ENCODE measurements around the gene STUB1. TPM values are rescaled to one million over a fixed set of nuclear protein-coding genes. Genes with fewer than 3 reads are reported as not detected.

The STUB1 gene
- total and polyA plus RNA-seq, 10 donors: 68.9 to 160 (median 88.3) TPM

GRCh38 chr16:705431-706188, 25.4 kb downstream of the STUB1 start, which contains the start of gene FBXL16:
TSS of gene FBXL16 (minus strand) at chr16:705801. CDS start at chr16:697405, 8,396 bp downstream.
- no peak within 1 kb of the TSS for H3K27ac ChIP-seq
- peaks cover 0 to 33% (median 15%) of the 10 kb centered on the region in 6 donors for H3K4me1 ChIP-seq
- TF ChIP-seq POLR2AphosphoS5 (IDR thresholded peaks at IDR 0.05): no peak
- TF ChIP-seq POLR2A (IDR thresholded peaks at IDR 0.05): no peak
- WGBS, 5 donors: 0 to 2% (median 1%) methylated on average over 1 to 114 of the region's 115 CpGs; no CpG with 5 or more reads in 1 of the 5 donors
- no peaks in the 10 kb centered on the region for H3K36me3 ChIP-seq
- intact Hi-C loops (cut with DNase I; ENCODE audit: low total_unique reads): no loop called here
- no peaks in the 10 kb centered on the region for H3K9me3 ChIP-seq
- H3K27me3 ChIP-seq (replicated peaks in 1 of 7): peaks cover 4 to 100% (median 96%) of the 10 kb centered on the region in 7 donors
- peak within 1 kb of the TSS in 2 of 8 donors; percentile 4 to 48 for H3K4me3 ChIP-seq
- no peak for DNase-seq

DNA sequence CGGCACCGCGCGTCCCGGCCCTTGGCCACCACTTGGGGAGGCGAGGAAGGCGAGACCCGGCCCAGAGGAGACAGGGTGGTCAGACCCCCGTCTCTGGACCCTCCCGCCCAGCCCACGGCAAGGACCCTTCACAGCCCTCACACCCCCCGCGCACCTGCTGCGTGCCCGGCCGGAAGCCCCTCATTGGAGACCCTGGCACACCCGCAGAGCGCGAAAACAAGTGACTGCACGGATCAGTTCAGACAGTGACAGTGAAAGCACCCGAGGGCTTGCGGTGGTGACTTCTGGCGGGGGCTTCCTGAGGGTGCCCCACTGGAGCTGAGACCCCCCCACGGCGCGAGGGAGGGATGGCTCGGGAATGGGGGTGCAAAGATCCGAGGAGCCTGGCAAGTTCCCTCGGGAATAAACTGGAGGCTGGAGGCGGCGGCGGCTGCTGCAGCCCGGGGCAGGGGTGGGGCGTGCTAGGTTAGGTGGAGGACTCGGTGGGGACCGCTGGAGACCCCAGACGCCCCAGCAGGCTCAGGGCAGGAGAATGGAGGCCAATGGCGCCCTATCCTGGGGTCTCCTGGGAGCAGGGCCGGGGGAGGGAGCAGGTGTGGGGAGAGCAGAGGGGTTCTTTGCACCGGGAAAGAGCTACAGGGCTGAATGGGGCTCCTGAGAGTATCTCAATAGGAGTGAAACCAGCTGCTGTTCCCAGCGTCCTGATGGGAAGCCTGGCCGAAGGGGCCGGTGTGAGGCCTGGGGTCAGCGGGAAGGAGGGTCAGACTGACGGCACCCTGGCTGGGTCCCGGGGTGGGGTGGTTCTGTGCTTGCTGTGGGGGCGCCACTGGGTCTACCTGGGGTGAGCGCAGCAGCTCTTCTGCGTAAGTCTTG, 26.2 kb downstream of the STUB1 start:
- Histone ChIP-seq H3K36me3 (no peaks in the 10 kb centered on the region), H3K27me3 (replicated peaks in 1 of 7) (peaks cover 8 to 100% (median 96%) of the 10 kb centered on the region in 7 donors), H3K4me3 (peak overlapping the region in 2 of 8 donors; percentile 4 to 48), H3K27ac (no peak overlapping the region), H3K4me1 (peaks cover 0 to 31% (median 11%) of the 10 kb centered on the region in 6 donors), H3K9me3 (no peaks in the 10 kb centered on the region)
- intact Hi-C loops (cut with DNase I; ENCODE audit: low total_unique reads): no loop called here
- no peak for TF ChIP-seq POLR2A (IDR thresholded peaks at IDR 0.05)
- 5 to 9% (median 7%) methylated on average over 27 to 49 of the region's 49 CpGs for WGBS, 5 donors
- no peak for DNase-seq

GRCh38 chr16:707062-707538, 26.9 kb downstream of the STUB1 start:
- no peak for DNase-seq
- H3K9me3 ChIP-seq: no peaks in the 10 kb centered on the region
- H3K36me3 ChIP-seq: no peaks in the 10 kb centered on the region
- H3K27me3 ChIP-seq (replicated peaks in 1 of 7): peaks cover 8 to 100% (median 91%) of the 10 kb centered on the region in 7 donors
- intact Hi-C loops (cut with DNase I; ENCODE audit: low total_unique reads): no loop called here
- peaks cover 0 to 36% (median 16%) of the 10 kb centered on the region in 6 donors for H3K4me1 ChIP-seq
- H3K27ac ChIP-seq: no peak overlapping the region
- 44 to 52% (median 48%) methylated on average over 5 to 14 of the region's 14 CpGs for WGBS, 5 donors
- H3K4me3 ChIP-seq: no peak overlapping the region
- TF ChIP-seq POLR2AphosphoS5 (IDR thresholded peaks at IDR 0.05): no peak

- H3K27me3 ChIP-seq (replicated peaks in 1 of 7): peaks cover 8 to 100% (median 81%) of the 10 kb centered on the region in 7 donors
- 51 to 59% (median 56%) methylated on average over 3 of the region's 3 CpGs for WGBS, 5 donors
- intact Hi-C loops (cut with DNase I; ENCODE audit: low total_unique reads): no loop called here
Measured at GRCh38 chr16:708019-708418, 27.8 kb downstream of the STUB1 start.

More at GRCh38 chr16:708019-708418, 27.8 kb downstream of the STUB1 start:
- TF ChIP-seq POLR2A (IDR thresholded peaks at IDR 0.05) (no peak), CTCF (IDR thresholded peaks at IDR 0.05 in 8 of 11, conservative IDR thresholded peaks at IDR 0.05 in 3 of 11) (no peak), POLR2AphosphoS5 (IDR thresholded peaks at IDR 0.05) (no peak)
- Histone ChIP-seq H3K4me3 (no peak overlapping the region), H3K36me3 (no peaks in the 10 kb centered on the region), H3K27ac (no peak overlapping the region), H3K9me3 (no peaks in the 10 kb centered on the region), H3K4me1 (peaks cover 0 to 37% (median 16%) of the 10 kb centered on the region in 6 donors)
- DNase-seq: no peak

Data from spleen (tissue), 11 donors.